Trophoblast cell (in vitro differentiated cells and primary cell): Measurements from ENCODE around the gene SDHC.

Experiments used
- DNase-seq, 2 donors: peaks; one replicate each; pipeline ENCODE4 v3.0.0-alpha.2; 2016
- H2AFZ ChIP-seq: 2 replicates; pipeline ENCODE4 v1.6.1; 2013; ENCODE audit warnings: low read length, moderate library complexity, mild to moderate bottlenecking; ENCODE audit not compliant: insufficient read depth, poor library complexity
- H2AK5ac ChIP-seq: 2 replicates; pipeline ENCODE4 v1.6.1; 2013; ENCODE audit warnings: mild to moderate bottlenecking, low read length
- H2BK120ac ChIP-seq: 2 replicates; pipeline ENCODE4 v1.6.1; 2013; ENCODE audit warnings: low read length, mild to moderate bottlenecking, moderate library complexity; ENCODE audit not compliant: insufficient read depth, poor library complexity
- H2BK12ac ChIP-seq: 2 replicates; pipeline ENCODE4 v1.6.1; 2013; ENCODE audit warnings: mild to moderate bottlenecking, low read length, moderate library complexity
- H2BK5ac ChIP-seq: 2 replicates; pipeline ENCODE4 v1.6.1; 2013; ENCODE audit warnings: low read length, low read depth, moderate library complexity, mild to moderate bottlenecking; ENCODE audit not compliant: poor library complexity
- H3K14ac ChIP-seq: 2 replicates; pipeline ENCODE4 v1.6.1; 2013; ENCODE audit warnings: mild to moderate bottlenecking, low read length
- H3K18ac ChIP-seq: 2 replicates; pipeline ENCODE4 v1.6.1; 2013; ENCODE audit warnings: mild to moderate bottlenecking, low read length
- H3K23ac ChIP-seq: 2 replicates; pipeline ENCODE4 v1.6.1; 2013; ENCODE audit warnings: low read length
- H3K27ac ChIP-seq: 2 replicates; pipeline ENCODE4 v1.5.1; 2013; ENCODE audit warnings: low read depth, mild to moderate bottlenecking, inconsistent platforms, low read length, moderate library complexity
- H3K27me3 ChIP-seq: 2 replicates; pipeline ENCODE4 v1.6.1; 2013; ENCODE audit warnings: inconsistent platforms, mild to moderate bottlenecking, low read length, moderate library complexity; ENCODE audit not compliant: insufficient read depth
- H3K36me3 ChIP-seq, 2 experiments: 1 replicate in 1 of 2; 2 replicates in 1 of 2; pipeline ENCODE4 v1.6.1; 2013; ENCODE audit warnings: low read length in 2 of 2, mild to moderate bottlenecking in 2 of 2, moderate library complexity in 1 of 2; ENCODE audit not compliant: insufficient read depth in 2 of 2, control insufficient read depth in 1 of 2
- H3K4ac ChIP-seq: 2 replicates; pipeline ENCODE4 v1.6.1; 2013; ENCODE audit warnings: low read depth, mild to moderate bottlenecking, low read length, moderate library complexity
- H3K4me1 ChIP-seq, 2 experiments: 1 replicate in 1 of 2; 2 replicates in 1 of 2; pipeline ENCODE4 v1.6.1; 2013; ENCODE audit warnings: low read length in 2 of 2, mild to moderate bottlenecking in 2 of 2, moderate library complexity in 1 of 2; ENCODE audit not compliant: insufficient read depth in 2 of 2, control insufficient read depth in 1 of 2
- H3K4me2 ChIP-seq: 2 replicates; pipeline ENCODE4 v1.6.1; 2013; ENCODE audit warnings: inconsistent platforms, mild to moderate bottlenecking, low read length, moderate library complexity
- H3K4me3 ChIP-seq: 2 replicates; pipeline ENCODE4 v1.5.1; 2013; ENCODE audit warnings: mild to moderate bottlenecking, low read depth, low read length, inconsistent platforms
- H3K79me1 ChIP-seq: one replicate; pipeline ENCODE4 v1.6.1; 2013; ENCODE audit warnings: low read length
- H3K79me2 ChIP-seq: 2 replicates; pipeline ENCODE4 v1.6.1; 2013; ENCODE audit warnings: low read length, mild to moderate bottlenecking; ENCODE audit not compliant: control insufficient read depth, insufficient read depth, poor library complexity
- H3K9ac ChIP-seq: 2 replicates; pipeline ENCODE4 v1.6.1; 2013; ENCODE audit warnings: mild to moderate bottlenecking, low read length
- H3K9me3 ChIP-seq: 2 replicates; pipeline ENCODE4 v1.6.1; 2013; ENCODE audit warnings: low read depth, mild to moderate bottlenecking, control low read depth, inconsistent platforms, low read length; ENCODE audit not compliant: insufficient read depth
- H4K12ac ChIP-seq: 2 replicates; pipeline ENCODE4 v1.6.1; 2013; ENCODE audit warnings: low read depth, mild to moderate bottlenecking, low read length, moderate library complexity
- H4K8ac ChIP-seq: 2 replicates; pipeline ENCODE4 v1.6.1; 2013; ENCODE audit warnings: low read depth, mild to moderate bottlenecking, low read length, moderate library complexity
- H4K91ac ChIP-seq: one replicate; pipeline ENCODE4 v1.6.1; 2013; ENCODE audit warnings: low read depth, mild to moderate bottlenecking, low read length, moderate library complexity
- WGBS: extraction: QIAGEN DNeasy Blood & Tissue Kit; methylation state at CpG from one replicate; pipeline ENCODE4 v1.1.7; 2013; ENCODE audit warnings: missing lambda C conversion rate; ENCODE audit not compliant: insufficient read length, insufficient coverage; ENCODE audit errors: extremely low coverage; 5-methylcytosine and 5-hydroxymethylcytosine counted together

Gene SDHC

DNA sequence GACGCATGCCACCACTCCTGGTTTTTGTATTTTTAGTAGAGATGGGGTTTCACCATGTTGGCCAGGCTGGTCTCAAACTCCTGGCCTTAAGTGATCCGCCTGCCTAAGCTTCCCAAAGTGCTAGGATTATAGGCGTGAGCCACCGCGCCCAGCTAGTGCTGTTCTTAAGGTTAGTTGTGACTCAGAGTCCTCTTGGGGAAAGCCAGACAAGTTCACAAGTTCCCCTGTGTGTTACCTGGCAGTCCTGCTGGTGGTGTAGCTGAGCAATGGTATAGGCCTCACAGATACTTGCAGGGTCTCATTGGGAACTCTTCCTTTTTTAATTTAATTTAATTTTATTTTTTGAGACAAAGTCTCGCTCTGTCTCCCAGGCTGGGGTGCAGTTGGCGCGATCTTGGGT is 42.9 kb downstream of the SDHC start:
- H3K18ac ChIP-seq = no peak overlapping the region
- peaks cover 4 to 12% of the 10 kb centered on the region in 2 experiments for H3K36me3 ChIP-seq
- no peak overlapping the region for H3K9ac ChIP-seq
- H4K12ac ChIP-seq = no peak overlapping the region
- H3K9me3 ChIP-seq = no peaks in the 10 kb centered on the region
- H2BK120ac ChIP-seq = no peak overlapping the region
- H3K14ac ChIP-seq = no peak overlapping the region
- H2BK5ac ChIP-seq = no peak overlapping the region
- no peak overlapping the region for H4K91ac ChIP-seq
- no peak overlapping the region for H3K23ac ChIP-seq
- H2BK12ac ChIP-seq = no peak overlapping the region
- no peak overlapping the region for H3K27ac ChIP-seq
- no peaks in the 10 kb centered on the region for H3K4me1 ChIP-seq
- no peak for DNase-seq
- no peak overlapping the region for H2AFZ ChIP-seq
- no peak overlapping the region for H3K4ac ChIP-seq
- no peak overlapping the region for H4K8ac ChIP-seq
- H3K79me1 ChIP-seq = no peaks in the 10 kb centered on the region
- H3K27me3 ChIP-seq = no peaks in the 10 kb centered on the region
- no peaks in the 10 kb centered on the region for H3K79me2 ChIP-seq
- H2AK5ac ChIP-seq = no peak overlapping the region
- WGBS = no CpG with 5 or more reads among the region's 8 CpGs
- no peak overlapping the region for H3K4me2 ChIP-seq
- no peak overlapping the region for H3K4me3 ChIP-seq

DNA sequence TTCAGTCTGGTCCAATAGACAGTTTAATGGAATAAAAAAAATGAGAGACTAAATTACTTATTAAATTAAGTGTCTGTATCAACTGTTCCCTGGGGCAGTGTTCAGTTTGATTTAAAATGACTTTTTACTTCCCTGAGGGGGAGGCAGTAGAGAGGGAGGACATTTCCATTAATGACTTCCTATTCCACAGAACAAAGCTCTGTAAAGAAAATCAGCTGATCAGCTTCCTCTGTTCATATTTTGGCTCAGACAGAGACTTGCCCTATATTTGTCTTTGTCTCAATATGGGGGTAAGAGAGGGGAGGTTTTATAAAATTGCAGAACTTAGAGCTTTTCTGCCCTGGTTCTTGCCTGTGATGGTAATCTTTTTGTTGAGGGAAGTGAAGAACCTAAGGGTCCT is 45.1 kb downstream of the SDHC start:
- H3K36me3 ChIP-seq = peaks cover 6 to 12% of the 10 kb centered on the region in 2 experiments
- H2BK12ac ChIP-seq = no peak overlapping the region
- H3K79me2 ChIP-seq = no peaks in the 10 kb centered on the region
- H4K8ac ChIP-seq = no peak overlapping the region
- no peak overlapping the region for H4K12ac ChIP-seq
- H2BK5ac ChIP-seq = no peak overlapping the region
- no peaks in the 10 kb centered on the region for H3K27me3 ChIP-seq
- no peak overlapping the region for H3K27ac ChIP-seq
- H3K18ac ChIP-seq = no peak overlapping the region
- no peak overlapping the region for H3K14ac ChIP-seq
- no peaks in the 10 kb centered on the region for H3K4me1 ChIP-seq
- DNase-seq = no peak
- H2AFZ ChIP-seq = no peak overlapping the region
- no peaks in the 10 kb centered on the region for H3K9me3 ChIP-seq
- H3K4me3 ChIP-seq = no peak overlapping the region
- no peak overlapping the region for H3K4me2 ChIP-seq
- no peak overlapping the region for H4K91ac ChIP-seq
- H3K79me1 ChIP-seq = no peaks in the 10 kb centered on the region
- no peak overlapping the region for H3K23ac ChIP-seq
- H2BK120ac ChIP-seq = no peak overlapping the region
- H2AK5ac ChIP-seq = no peak overlapping the region
- no peak overlapping the region for H3K4ac ChIP-seq
- H3K9ac ChIP-seq = no peak overlapping the region

DNA sequence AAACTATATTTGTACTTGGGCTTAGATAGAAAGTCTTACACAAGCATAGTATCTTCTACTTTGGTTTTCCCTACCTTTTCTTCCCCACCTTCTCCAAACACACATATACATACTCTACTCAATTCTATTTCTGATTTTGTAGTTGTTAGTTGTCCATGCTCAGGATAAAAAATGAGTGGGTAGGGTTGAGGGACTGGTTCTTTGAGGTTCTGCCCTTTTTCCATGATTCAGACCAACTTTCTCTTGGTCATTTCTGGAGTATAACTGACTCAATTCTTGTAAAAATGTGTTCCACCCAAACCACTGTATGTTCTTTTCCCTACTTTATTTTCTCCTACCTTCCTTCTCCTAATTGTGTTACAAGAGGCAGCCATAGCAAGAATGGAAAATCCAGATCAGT is 50.2 kb downstream of the SDHC start:
- H2AFZ ChIP-seq = no peak overlapping the region
- H4K8ac ChIP-seq = no peak overlapping the region
- no peak overlapping the region for H2BK120ac ChIP-seq
- H3K27me3 ChIP-seq = no peaks in the 10 kb centered on the region
- DNase-seq = no peak
- H3K27ac ChIP-seq = no peak overlapping the region
- no peak overlapping the region for H3K4me3 ChIP-seq
- no peak overlapping the region for H2AK5ac ChIP-seq
- H3K4me2 ChIP-seq = no peak overlapping the region
- no peak overlapping the region for H2BK5ac ChIP-seq
- H3K79me2 ChIP-seq = no peaks in the 10 kb centered on the region
- no peaks in the 10 kb centered on the region for H3K9me3 ChIP-seq
- no peak overlapping the region for H4K91ac ChIP-seq
- H3K79me1 ChIP-seq = no peaks in the 10 kb centered on the region
- H3K18ac ChIP-seq = no peak overlapping the region
- no peak overlapping the region for H3K23ac ChIP-seq
- H3K9ac ChIP-seq = no peak overlapping the region
- no peak overlapping the region for H2BK12ac ChIP-seq
- H4K12ac ChIP-seq = no peak overlapping the region
- H3K14ac ChIP-seq = no peak overlapping the region
- no peak overlapping the region for H3K4ac ChIP-seq
- H3K36me3 ChIP-seq = peaks cover 2 to 14% of the 10 kb centered on the region in 2 experiments
- H3K4me1 ChIP-seq = no peaks in the 10 kb centered on the region

DNA sequence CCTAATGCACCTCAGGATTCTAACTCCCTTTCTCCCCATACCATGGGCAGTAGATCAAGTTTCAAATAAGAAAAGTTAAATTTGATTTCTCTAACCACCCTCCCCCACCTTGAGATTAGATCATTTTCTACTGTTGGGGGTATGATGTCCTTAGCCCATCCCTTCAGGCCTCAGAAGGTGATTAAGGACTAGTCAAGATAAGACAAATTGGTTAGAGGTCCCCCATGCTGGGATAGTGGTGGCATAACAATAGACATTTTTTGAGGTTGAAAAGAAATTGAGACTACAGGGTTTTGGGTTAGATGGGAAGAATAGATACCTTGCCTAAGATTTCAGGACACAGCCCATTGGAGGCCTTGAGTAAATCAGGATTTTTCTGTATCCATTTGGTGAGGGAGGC is 51.0 kb downstream of the SDHC start:
- Histone ChIP-seq H3K9ac (peak overlapping the region; percentile 5), H2BK120ac (no peak overlapping the region), H3K14ac (no peak overlapping the region), H3K27me3 (no peaks in the 10 kb centered on the region), H3K79me2 (no peaks in the 10 kb centered on the region), H2BK12ac (no peak overlapping the region), H3K4me3 (no peak overlapping the region), H2AK5ac (no peak overlapping the region), H3K27ac (no peak overlapping the region), H3K79me1 (no peaks in the 10 kb centered on the region), H4K91ac (no peak overlapping the region), H3K36me3 (peaks cover 2 to 14% of the 10 kb centered on the region in 2 experiments), H4K8ac (no peak overlapping the region), H2AFZ (no peak overlapping the region), H3K18ac (no peak overlapping the region), H3K23ac (no peak overlapping the region), H3K4me1 (no peaks in the 10 kb centered on the region), H2BK5ac (no peak overlapping the region), H3K9me3 (no peaks in the 10 kb centered on the region), H3K4ac (no peak overlapping the region), H4K12ac (no peak overlapping the region), H3K4me2 (no peak overlapping the region)
- no peak for DNase-seq
